PC-3 (cell line): Measurements from ENCODE around the gene TBC1D16.

Experiments used
- EZH2phosphoT487 ChIP-seq: fragments of 300-600 bp; sonication (generic); IDR thresholded peaks from 2 replicates; pipeline ENCODE4 v1.6.1; 2018; ENCODE audit warnings: mild to moderate bottlenecking, antibody characterized with exemption, low read length, borderline replicate concordance
- TF ChIP-seq, protein P1 (sequence below): fragments of 300-600 bp; sonication (generic); conservative IDR thresholded peaks from 2 replicates; pipeline ENCODE4 v1.5.1; 2017; ENCODE audit warnings: antibody characterized with exemption, low read depth, mild to moderate bottlenecking, low read length

GRCh38 chr17:80065478-80066170 lies 30.0 kb upstream of the TBC1D16 start:
- TF ChIP-seq, protein P1, sequence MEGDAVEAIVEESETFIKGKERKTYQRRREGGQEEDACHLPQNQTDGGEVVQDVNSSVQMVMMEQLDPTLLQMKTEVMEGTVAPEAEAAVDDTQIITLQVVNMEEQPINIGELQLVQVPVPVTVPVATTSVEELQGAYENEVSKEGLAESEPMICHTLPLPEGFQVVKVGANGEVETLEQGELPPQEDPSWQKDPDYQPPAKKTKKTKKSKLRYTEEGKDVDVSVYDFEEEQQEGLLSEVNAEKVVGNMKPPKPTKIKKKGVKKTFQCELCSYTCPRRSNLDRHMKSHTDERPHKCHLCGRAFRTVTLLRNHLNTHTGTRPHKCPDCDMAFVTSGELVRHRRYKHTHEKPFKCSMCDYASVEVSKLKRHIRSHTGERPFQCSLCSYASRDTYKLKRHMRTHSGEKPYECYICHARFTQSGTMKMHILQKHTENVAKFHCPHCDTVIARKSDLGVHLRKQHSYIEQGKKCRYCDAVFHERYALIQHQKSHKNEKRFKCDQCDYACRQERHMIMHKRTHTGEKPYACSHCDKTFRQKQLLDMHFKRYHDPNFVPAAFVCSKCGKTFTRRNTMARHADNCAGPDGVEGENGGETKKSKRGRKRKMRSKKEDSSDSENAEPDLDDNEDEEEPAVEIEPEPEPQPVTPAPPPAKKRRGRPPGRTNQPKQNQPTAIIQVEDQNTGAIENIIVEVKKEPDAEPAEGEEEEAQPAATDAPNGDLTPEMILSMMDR: no peak
- no peak for TF ChIP-seq EZH2phosphoT487
